DMS53 treated with DMSO at 0.1 percent for 48 hours (cell line): ENCODE data around the gene FAM13A.
A peak's percentile ranks its signal among the peaks of the same experiment; 100 is the strongest.
"Not testable (repeated sequence)": the region's sequence is repeated elsewhere in the genome, so short reads cannot be mapped to it uniquely, and the experiment has no call there.

Source experiments
- DNase-seq: peaks from one replicate; lab custom pipeline; 2025; ENCODE audit not compliant: unreplicated experiment; lab: John Stamatoyannopoulos, UW

Gene FAM13A

DNA sequence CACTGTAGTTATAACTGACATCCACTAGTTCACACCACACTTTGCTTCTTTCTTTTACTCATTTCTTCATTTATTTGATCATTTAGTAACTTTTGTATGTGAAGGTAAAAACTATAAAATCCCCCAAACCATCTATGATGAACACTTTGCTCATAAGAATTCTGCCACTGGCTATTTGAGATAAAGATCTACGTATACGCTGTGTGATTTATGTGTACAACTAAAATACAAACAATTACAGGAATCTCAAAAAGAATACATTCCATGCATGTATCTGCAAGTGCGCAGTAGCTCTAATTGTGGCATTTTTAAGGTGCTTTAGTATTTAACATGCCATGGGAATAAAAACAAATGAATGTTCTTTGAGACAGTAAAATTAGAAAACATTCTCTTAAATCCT, 202.5 kb downstream of the FAM13A start:
- no peak for DNase-seq

DNA sequence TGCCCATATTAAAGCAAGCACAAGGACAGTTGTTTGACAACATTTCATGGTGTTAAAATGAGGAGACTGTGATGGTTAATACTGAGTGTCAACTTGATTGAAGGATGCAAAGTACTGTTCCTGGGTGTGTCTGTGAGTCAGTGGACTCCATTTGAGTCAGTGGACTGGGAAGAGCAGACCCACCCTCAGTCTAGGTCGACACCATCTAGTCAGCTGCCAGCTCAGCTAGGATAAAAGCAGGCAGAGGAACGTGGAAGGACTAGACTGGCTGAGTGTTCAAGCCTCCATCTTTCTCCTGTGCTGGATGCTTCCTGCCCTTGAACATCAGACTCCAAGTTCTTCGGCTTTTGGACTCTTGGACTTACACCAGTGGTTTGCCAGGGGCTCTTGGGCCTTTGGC, 203.4 kb downstream of the FAM13A start:
- DNase-seq, result not testable (repeated sequence)

DNA sequence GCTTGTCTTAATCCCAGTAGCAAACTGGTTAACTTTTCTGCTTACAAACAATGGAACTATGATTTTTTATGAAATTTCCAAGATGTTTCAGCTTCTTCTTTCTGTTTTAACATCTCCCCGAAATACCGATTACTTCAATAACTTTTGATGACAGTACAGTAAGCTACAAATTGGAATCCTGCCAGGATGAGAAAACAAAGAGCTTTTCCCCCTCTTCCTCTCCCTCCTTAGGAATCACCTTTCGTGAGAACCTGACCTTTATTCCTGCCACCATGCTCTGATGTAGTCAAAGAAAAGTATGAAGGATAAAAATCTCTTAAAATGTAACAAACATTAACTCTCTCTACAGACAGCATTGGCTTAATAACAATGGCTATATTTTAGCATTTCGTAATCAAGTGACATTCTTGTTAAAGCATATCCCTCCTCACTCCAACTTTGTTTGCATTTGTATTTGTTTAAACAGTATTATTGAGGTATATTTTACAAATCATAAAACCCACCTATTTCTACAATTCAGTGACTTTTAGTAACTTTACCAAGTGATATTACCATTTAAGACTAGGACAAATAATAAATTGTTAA, 210.7 kb downstream of the FAM13A start:
- DNase-seq, result no peak

DNA sequence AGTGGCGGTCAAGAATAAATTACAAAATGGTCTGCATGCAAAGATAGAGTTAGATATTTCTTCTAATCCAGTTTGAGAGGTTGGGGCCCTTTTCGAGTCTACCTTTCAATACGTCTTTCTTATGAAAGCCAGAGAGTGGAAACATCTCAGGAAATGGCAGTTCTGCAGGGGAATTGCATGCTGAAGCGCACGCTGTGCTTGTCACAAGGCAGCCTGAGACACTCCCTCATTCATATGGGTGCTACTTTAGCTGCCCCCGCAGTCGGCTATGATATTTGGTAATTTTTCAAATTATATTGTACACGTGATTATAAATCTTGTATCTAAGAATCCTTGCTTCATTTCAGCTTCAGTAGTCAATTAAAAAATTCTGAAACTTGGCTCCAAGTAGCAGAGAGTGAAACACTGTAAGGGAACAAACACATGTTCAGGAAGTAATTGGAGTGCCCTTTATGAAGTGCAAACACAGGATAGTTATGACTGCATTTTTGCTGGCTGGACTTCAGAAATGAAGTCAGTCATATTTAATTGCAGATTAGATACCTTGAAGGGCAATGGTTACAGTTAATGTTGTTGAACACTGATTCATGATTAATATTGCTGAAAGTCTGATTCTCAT, 213.8 kb downstream of the FAM13A start:
- peak; percentile 43 for DNase-seq

DNA sequence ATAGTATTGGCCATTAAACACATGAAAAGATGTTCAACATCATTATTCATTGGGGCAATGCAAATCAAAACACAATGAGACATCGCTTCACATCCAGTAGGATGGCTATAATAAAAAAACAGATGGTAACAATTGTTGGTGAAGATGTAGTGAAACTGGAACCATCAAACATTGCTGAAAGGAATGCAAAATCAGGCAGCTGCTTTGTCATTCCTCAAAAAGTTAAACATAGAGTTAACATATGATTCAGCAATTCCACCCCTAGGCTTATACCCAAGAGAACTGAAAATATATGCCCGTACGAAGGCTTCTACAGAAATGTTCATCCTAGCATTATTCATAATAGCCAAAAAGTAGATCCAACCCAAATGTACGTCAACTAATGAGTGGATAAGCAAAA, 215.3 kb downstream of the FAM13A start:
- DNase-seq, result no peak

DNA sequence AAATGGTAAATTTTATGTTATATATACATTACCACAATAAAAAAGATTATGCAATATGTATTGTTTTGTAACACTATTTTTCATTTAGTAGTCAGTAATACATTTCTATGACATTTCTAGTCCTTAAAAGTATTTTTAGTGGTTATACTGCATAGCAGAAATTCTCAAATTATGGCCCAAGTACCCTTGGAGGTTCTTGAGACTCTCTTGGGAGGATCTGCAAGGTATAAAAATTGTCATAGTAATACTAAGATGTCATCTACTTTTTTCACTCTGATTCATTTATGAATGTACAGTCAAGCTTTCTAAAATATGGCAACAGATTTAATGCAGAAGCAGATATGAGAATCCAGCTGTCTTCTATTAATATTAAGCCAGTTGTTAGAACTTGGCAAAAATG, 220.8 kb downstream of the FAM13A start:
- no peak for DNase-seq

DNA sequence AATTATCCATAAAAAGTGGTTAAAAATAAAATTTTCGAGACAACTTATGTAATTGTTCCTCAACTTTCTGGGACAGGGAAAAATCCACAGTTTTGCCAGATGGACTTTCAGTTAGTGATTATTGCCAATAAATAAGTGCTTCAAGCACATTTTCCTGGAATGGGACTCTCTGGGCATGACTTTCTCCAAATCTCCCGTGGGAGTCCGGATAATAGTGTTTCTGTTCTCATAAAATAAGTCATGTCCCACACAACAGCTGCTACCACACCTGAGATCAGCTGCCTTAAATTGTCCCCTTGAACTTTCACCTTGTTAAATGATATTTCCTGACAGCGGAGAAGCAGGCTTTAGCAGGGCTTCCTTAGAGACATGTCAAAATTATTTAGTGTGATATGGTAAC, 226.0 kb downstream of the FAM13A start:
- no peak for DNase-seq

DNA sequence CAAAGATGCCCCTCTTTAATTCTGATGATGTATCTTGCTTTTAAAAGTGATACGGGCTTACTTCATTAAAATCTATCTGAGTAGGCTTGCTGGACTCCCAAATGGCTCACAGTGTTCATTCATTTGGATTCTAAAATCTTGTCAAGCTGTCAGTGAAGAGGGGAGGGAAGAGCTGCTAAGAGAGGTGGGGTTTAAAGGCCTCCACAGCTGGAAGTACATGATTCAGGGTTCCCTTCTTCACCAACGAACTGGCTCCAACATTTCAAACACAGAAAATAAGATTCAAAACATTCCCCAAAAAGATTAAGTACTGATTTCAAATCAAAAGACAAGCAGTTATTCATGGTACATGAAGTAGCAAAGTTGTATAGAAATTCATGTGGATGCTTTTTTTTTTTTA, 226.4 kb downstream of the FAM13A start:
- DNase-seq, result no peak

DNA sequence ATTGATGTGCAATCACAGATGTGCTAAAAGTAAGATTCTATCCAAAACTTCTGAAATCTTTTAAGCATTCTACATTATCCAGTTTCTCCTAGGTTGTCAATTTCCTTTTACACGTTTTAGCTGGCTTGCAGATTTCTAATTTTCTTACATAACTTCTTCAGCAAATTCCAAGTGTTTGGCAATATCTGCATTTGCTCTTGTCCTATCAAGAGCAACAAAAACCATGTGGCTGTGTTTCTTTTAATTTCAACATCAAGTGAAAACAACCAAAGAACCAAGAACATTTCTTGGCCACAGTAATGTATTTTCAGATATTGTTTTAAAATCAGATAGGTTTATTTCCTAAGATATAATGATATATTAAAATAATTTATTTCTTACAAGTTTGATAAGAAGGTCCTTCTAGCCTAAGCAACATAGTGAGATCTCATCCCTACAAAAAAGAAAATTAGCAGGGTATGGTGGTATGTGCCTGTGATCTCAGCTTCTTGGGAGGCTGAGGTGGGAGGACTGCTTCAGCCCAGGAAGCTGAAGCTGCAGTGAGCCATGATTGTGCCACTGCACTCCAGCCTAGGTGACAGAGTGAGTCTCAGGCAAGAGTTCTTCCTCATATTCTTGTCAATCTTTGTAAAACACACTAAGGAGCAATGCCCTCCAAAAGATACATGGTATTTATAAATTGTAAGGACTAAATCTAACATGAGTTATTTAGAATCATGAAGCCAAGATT, 228.0 kb downstream of the FAM13A start:
- DNase-seq, result no peak

DNA sequence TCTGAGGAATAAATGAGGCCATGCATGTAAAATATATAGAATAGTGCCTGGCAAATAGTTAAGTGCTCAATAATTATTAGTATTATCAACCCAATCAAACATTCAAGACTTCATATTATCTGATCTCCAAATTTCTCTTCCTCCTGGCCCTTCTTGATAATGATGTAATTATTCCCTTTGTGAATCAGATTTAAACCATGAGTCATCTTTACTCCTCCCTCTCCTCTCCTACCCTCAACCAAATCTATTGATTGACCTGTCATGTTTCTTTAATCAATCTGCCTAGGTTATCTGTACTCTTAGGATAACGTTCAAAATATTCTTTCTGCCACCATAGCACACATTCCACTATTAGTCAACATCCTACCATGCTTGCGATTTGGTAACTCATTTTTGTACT, 229.5 kb downstream of the FAM13A start:
- no peak for DNase-seq

DNA sequence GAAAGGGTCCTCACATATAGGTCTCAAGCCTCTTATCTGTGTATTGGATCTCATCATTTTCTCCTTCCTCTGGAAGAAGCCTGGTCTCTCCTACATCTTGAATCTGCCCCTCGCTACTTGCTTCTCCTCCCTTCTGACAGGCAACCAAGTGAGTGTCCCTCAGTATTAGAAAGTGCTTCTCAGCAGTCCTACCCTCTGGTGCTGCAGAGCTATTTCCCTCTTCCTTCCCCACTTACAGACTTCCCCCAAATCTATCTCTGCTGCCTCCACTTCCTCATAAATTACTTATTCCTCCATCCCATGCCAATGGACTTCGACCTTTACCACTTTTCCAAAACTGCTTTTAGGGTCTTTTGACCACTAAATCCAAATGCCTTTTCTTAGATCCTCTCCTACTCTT, 230.2 kb downstream of the FAM13A start:
- DNase-seq, result no peak

DNA sequence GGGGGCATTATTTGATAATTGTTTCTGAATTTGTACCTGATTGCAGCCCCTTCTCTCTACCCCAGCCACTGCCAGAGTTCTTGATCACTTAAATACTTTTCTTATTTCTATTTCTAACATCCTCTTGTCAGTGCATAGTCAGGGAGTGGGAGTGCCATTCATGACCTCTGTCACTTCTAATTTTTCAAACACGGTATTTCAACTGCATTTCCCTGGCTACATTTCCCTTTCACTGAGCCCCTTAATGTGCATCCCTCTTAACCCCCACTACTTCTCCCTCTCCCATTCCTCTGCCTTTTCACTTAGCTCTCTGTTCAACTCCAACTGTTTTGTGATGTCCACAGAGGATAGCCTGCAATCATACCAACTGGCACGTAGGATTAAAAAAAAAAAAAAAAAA, 231.1 kb downstream of the FAM13A start:
- DNase-seq, result no peak

DNA sequence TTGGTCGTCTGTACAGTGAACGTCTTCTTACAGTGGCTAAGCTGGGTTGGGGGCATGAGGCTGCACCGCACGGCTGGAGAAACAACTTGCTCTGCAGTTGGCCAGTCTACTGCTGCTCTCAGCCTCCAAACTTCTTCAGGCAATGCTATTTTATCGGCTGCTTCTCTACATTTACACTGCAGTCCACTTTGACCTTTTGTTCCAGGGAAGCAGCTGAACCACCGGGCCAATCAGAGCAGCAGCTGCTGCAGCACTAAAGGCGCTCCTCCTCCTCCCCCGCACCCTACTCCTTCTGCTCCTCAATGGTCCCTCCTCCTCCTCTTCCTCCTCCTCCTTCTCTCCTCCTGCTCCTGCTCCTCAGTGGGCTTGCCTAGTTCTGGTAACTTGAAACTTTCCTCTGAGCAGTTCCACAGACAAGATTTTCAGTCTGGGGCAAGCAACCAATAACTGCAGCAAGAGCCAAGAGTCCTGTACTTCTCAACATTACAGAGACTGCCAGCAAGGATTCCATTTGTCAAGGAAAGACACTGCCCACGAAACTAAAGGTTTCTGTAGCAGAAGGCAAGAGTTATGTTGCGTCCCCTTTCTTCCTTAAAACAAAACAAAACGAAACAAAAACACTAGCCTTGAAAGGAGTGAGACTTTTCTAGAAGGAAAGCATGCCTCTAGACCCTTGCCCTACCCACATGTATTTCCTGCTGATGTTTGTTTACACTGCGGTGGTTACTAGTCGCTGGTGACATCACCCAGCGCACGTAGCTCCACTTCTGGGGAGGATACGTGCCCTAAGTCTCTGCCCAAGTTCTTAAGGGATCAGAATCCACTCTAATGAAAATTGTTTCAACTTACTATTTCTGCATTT, 233.7 kb downstream of the FAM13A start:
- DNase-seq, result peak; percentile 74

DNA sequence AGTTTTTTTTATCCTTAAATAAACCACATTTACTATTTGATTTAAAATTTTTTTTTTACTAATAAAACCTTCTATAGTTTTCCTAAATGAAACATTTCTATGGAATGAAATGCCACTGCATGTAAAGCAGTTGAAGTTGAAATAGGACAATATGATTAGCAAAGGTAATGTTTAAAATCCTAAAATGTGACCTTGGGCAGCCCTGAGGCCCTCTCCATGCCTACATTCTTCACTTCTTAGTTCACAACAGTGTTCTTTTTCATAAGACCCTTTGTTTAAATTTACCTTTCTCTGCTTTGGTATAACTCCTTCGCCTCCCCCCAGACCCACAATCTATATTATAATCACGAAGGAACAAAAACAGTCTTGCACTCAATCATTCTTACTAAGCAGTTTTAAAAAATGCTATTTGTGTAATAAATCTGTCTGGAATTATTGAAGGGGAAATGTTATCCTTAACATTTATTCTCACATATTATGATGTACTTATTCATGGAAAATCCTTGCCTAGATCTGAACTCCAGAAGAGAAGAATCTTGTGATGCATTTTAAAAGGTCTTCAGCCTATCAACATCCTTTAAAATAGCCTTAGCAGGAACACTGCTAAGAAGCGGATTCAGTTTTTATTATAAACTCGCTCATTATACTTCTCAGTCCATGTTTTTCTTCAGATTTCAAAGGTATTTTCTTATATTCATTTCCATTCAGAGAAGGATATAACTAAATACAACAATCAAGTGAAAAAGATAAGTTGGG, 234.8 kb downstream of the FAM13A start:
- DNase-seq, result no peak

DNA sequence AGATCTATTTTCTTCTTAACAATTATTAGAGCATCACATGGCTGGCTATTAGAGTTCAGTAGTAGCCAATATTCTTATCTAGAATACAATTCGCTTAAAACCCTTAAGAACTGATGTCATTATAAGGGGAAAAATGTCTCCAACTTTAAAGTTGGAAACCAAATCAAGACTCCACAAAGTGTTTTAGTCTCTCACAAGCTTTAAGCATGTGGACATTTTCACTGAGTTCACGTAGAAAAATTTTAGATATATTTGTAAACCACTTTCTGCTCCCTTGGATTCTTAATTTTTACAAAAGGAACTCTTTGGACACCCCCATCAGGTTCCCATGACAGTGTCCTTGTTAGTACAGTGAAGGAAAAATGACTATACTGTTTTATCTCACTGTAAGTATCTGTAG, 235.5 kb downstream of the FAM13A start:
- DNase-seq, result no peak

DNA sequence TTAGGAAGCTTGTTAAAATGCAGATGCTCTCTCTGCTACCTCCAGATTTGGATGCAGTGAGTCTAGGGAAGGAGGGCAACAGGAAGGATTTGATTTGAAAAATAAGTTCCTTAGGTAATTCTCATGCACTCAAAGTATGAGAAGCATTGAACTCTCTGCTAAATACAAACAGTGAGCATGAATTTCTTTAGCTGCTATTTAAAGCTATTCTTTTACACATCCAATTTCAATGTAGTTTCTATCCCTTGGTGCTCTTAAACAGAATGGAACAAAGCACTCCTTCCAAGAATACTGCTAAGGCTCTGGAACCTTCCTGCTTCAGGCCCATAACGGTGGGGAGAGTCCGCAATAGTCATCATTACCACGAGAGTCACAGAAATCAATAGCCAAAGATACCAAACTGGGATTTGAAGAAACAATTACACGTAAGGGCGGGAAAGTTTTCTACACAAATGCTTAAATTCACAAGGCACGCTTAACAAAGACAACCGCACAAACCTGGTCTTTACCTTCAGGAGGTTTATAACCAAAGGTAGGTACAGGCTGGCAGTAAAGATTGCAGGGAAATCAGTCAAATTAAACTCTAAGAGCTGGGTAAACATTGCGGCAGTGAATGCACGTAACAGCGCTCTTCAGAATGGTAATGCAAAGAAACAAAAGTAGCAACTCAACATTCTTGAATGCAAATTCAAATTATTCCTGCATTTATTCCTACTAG, 236.1 kb downstream of the FAM13A start:
- DNase-seq, result no peak

DNA sequence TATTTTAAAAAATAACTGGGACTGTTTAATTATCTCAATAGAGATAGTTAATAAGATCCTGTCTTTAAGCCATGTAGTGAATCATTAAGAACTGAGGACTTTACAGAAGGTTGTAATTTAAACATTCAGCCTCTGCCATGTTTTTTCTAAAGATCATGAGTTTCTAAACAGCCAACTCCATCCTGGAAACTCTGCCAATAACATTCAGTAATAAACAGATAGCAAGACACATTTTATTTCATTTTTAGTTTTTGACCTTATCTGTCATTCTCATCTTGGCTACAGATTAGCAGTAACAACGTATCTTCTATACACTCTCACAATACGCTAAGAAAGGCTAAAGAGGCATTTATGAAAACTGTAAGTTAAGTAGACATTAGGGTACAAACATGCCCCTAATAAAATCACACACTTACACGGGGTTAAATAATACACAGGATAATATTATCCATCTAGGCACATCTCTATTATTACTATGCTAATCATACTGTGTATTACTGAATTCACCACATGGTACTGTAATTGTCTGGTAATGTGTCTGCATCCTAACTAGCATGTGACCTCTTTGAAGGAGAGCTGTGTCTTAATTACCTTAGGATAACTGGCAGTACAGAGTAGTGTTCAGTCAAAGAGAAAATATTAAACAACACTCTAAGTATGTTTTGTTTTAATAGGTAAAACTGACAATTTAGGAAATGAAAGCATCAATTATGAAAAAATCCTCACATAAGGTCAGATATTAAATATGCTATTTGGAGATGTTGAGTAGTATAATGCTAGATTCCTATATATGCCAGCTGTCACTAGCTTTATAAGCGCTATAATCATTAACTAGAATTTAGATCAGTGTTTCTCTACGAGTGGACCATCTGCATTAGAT, 236.9 kb downstream of the FAM13A start:
- DNase-seq, result no peak

DNA sequence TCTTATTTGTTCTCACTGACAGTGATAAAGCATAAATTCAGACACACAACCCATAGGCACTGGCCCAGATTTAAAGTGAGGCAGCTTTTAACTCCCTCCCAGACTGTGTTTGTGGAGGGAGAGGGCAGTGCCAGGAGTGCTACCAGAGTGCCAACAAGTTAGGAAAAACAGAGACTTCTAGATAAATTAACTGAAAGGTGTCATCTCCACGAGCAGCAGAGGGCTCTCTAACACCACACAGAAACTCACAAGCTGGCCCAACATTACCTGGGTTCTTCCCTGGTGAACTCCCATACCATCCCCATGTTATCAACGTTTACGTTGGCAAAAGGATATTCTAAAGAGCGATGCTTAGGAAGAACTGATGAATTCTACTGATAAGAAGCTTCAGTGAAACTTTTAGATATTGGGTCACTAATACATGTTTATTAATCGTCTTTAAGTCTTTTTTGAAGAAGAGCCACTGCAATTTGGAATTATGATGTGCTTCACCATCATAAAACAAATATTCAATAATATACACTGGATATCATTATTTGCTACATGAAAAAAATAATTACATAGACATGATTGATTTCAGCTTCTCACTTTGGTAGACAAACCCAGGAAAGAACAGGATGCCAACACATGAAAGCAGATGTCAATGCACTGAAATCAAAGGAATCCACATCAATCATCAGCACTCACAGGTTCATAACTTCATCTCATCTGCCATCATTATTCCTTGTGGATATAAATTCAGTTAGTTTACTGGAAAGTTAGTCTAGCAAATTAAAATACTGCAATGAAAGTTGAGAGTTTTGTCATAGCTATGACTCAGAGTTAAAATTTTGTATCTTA, 238.1 kb downstream of the FAM13A start:
- DNase-seq, result peak; percentile 44
